ENCODE data around the gene AADACL3.

The AADACL3 gene

DNA sequence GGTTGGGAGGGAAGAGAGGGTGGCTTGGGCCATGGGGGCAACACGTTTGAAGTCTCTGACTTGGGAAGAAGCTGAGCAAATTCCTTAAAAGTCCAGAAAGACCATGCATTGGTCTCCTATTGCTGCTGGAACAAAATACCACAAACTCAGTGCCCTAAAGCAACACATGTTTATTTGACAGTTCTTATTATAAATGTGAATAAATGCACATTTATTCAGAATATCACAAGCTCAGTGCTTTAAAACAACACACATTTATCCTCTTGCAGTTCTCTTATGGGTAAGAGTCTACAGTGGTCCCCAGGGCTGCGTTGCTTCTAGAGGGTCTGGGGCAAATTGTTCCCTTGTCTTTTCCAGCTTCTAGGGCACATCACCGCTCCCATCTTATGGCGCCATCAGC lies 47.6 kb downstream of the AADACL3 start:
- in situ Hi-C loops (cut with MboI; ENCODE audit: low sequenced_read_pairs) = no loop called here

DNA sequence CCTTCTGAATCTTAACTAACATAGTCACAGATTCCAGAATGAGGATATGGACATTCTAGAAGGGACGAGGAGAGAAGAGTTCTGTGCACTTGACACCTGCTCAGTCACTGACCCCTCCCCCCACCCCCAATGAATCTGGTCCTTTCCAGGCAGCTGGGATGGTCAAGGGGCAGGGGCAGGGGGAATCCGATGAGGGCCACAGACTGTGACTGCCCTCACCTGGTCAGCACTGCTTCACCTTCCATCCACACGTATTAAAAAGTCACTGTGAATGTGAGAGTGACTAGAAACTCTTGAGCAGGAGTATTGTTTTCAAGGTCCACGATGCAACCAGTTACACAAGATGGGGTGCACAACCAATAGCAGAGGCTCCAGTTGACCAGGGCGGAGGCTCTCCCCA lies 48.1 kb downstream of the AADACL3 start:
- in situ Hi-C loops (cut with MboI; ENCODE audit: low sequenced_read_pairs) = no loop called here

DNA sequence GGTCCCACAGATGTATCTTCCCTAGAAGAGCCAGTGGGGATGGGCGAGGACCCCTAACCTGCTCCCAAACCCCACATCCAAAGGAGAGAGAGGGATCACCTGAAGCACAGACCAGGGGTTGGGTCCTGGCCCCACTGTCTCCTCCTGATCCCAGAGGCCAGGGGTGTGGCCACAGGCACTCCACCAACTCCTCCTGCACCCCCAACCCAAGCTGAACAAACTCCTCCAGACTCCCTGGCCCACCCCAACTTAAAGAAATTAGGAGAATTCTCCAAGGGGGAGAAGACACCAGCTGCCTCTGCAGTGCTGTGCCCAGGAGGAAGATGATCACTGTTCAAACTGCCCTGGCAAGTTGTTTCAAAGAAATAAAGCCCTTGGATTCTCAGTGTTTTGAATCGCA lies 53.1 kb downstream of the AADACL3 start:
- in situ Hi-C loops (cut with MboI; ENCODE audit: low sequenced_read_pairs) = no loop called here

DNA sequence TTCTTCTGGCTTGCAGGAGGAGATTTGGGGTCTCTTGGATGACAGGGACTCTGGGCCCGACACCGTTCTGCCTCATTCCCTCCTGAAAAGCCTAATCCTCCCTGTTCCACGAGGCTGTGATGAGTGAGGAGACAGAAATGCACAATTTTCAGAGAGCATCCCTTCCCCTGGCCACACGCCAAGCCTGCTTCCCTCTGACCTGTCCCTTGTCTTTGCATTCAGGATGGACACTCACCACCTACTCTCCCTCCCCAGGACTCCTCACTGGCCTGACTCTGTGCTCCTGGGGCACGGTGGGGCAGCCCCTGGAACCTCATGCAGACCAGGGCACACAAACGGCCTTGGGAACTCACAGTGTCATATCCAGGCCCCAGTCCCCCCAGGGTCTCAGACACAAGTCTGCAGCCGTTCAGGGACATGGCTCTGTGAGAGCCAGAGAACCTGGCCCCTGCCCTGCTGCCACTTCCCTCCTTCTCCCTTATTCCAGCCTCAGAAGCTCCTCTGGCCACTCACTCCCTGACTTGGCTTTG lies 54.1 kb downstream of the AADACL3 start:
- in situ Hi-C loops (cut with MboI; ENCODE audit: low sequenced_read_pairs) = no loop called here

DNA sequence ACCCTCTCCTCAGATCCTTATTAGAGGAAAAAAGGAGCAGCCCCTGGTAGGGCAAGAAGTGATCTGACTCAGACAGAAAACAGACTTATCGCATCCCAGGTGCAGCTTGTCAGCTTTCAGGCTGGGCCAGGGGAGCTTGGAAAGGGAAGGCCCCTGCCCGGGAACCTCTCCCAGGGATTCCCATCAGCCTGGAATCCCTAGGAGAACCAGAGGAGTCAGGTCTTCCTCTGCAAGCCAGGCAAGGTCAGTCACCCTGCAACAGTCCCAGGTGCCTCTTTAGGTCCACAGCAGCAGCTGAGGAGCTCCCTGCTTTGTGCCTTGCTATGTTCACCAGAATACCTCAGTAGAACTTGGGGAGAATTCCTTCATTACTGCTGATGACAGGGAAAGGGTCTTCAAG lies 54.7 kb downstream of the AADACL3 start:
- in situ Hi-C loops (cut with MboI; ENCODE audit: low sequenced_read_pairs) = no loop called here

DNA sequence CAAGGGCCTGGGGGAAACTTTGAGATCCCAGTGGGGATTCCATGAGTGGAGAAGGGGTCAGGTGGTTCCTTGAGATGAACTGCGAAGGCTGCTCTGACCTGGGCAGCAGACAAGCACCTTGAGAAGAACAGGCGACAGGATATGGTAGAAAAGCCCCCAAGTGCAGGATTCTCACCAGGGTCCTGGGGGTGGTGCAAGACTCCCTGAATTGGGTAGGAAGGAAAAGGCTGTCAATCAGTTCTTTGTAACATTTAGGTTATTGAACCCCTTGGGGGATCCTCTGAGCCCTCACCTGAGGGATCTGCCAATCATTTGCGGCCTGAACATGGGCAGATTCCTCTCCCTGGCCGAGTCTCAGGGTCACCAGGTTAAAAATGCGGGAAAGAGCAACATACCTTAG lies 55.3 kb downstream of the AADACL3 start:
- in situ Hi-C loops (cut with MboI; ENCODE audit: low sequenced_read_pairs) = no loop called here

DNA sequence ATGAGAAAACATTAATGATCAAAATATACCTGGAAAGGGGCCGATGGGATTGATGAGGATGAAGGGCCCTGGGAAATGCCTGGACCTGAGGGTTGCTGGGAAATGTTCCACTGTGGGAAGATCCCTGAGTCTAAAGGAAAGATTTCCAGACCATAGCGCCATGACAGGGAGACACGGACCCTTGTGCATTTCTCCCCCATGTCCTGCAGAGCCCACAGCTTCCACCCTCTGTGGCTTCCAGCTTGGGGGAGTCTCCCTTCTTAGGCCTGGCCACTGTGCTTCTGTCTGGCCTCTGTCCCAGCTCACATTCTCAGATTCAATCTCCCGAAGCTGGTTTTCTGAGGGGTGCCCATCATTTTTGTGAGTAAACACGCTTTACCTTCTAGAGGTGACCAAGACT lies 56.6 kb downstream of the AADACL3 start:
- in situ Hi-C loops (cut with MboI; ENCODE audit: low sequenced_read_pairs) = no loop called here

DNA sequence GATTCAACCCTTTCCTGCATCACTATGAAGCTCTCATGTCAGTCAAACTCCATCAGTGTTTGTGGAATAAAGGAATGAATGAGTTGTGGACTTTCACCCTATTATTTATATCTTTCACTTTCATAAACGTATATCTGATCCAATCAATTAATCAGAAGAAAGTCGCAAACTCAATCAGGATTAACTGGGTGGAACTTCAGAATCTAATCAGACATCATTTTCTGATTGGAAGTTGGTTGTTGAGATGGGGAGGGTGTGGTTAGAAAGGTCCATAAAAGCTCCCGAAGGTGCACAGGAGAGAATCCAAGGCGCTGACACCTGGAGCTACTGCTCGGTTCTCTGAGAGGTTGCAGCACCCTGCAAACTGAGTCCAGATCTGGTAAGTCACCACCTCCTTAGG lies 57.5 kb downstream of the AADACL3 start, which contains the start of gene PRAMEF12:
Gene PRAMEF12, plus strand, starts transcription at position 301 of the 400 bp plus-strand sequence. CDS start 1,130 bp downstream, outside the sequence.
- in situ Hi-C loops (cut with MboI; ENCODE audit: low sequenced_read_pairs) = no loop called here

DNA sequence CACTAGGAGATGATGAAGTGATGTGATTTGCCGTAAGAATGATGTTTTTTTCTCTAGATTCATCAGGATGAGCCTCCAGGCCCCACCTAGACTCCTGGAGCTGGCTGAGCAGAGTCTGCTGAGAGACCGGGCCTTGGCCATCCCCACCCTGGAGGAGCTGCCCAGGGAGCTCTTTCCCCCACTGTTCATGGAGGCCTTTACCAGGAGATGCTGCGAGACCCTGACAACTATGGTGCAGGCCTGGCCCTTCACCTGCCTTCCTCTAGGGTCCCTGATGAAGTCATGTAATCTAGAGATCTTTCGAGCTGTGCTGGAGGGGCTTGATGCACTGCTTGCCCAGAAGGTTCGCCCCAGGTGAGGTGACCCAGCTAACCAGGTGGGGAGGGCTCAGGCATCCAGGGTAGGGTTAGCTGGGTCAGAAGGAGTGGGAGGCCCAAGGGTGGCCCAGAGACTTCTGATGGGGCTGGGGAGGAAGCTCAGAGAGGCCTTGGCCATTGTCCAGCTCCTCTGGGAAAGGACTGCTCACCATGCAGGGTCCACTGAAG lies 59.0 kb downstream of the AADACL3 start:
- in situ Hi-C loops (cut with MboI; ENCODE audit: low sequenced_read_pairs) = no loop called here

DNA sequence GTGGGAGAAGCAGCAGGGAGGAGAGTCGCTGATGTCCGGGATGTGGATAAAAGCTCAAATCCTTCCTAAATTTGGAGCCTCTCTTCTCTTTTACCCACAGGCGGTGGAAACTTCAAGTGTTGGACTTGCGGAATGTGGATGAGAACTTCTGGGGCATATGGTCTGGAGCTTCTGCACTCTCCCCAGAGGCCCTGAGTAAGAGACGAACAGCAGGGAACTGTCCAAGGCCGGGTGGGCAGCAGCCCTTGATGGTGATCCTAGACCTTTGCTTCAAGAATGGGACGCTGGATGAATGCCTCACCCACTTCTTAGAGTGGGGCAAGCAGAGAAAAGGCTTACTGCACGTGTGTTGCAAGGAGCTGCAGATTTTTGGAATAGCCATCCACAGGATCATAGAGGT lies 59.5 kb downstream of the AADACL3 start:
- in situ Hi-C loops (cut with MboI; ENCODE audit: low sequenced_read_pairs) = no loop called here

DNA sequence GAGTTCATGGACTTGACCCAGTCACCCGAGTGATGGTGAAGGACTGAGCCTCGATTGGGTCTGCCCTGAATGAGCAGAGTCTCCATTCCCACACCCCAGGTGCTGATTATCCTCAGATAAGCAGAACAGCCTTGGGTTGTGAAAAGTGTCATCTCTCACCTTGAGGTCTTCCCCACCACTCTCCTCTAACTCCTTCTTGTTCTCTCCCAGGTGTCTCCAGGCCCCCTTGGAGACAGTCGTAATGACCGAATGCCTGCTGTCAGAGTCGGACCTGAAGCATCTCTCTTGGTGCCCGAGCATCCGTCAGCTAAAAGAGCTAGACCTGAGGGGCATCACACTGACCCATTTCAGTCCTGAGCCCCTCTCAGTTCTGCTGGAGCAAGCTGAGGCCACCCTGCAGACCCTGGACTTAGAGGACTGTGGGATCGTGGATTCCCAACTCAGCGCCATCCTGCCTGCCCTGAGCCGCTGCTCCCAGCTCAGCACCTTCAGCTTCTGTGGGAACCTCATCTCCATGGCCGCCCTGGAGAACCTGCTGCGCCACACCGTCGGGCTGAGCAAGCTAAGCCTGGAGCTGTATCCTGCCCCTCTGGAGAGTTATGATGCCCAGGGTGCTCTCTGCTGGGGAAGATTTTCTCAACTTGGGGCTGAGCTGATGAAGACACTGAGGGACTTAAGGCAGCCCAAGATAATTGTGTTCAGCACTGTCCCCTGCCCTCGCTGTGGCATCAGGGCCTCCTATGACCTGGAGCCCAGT lies 61.1 kb downstream of the AADACL3 start:
- in situ Hi-C loops (cut with MboI; ENCODE audit: low sequenced_read_pairs) = no loop called here

Data from hTERT RPE-1 (cell line).